HEK293 (cell line): ENCODE measurements around the gene TMED6.
A peak's percentile ranks its signal among the peaks of the same experiment; 100 is the strongest.

ENCODE experiments used
- CTCF ChIA-PET: fragments of 350-600 bp; formaldehyde crosslinking; extraction: SDS; loops from one replicate; lab custom pipeline; 2021; ENCODE audit warnings: antibody characterized with exemption; lab: Yijun Ruan, JAX
- POLR2A ChIA-PET: fragments of 300-600 bp; formaldehyde crosslinking; extraction: SDS; loops from one replicate; lab custom pipeline; 2020; ENCODE audit warnings: antibody characterized with exemption, inconsistent platforms; lab: Yijun Ruan, JAX
- H3K27ac ChIP-seq: fragments of 200-500 bp; sonication (Bioruptor generic); 2 replicates; pipeline ENCODE4 v1.5.1; 2014; ENCODE audit warnings: low read depth, low read length, control low read depth, inconsistent platforms; ENCODE audit errors: extremely low read depth
- H3K36me3 ChIP-seq, 2 experiments: fragments of 200-500 bp in 1 of 2; sonication (Bioruptor generic) in 1 of 2; 1 replicate in 1 of 2; 2 replicates in 1 of 2; pipeline ENCODE4 v1.5.1; 2014 to 2017; ENCODE audit warnings: inconsistent platforms in 2 of 2, low read length in 2 of 2; ENCODE audit not compliant: control insufficient read depth in 2 of 2, insufficient read depth in 1 of 2
- H3K4me1 ChIP-seq: fragments of 200-500 bp; sonication (Bioruptor generic); 2 replicates; pipeline ENCODE4 v1.5.1; 2014; ENCODE audit warnings: mild to moderate bottlenecking, low read length, inconsistent platforms; ENCODE audit not compliant: control insufficient read depth, insufficient read depth
- H3K4me3 ChIP-seq: 2 replicates; pipeline ENCODE4 v1.5.1; 2011; ENCODE audit warnings: low read depth, mild to moderate bottlenecking, control low read depth, low read length, moderate library complexity
- H3K9me3 ChIP-seq: fragments of 200-500 bp; sonication (Bioruptor generic); 2 replicates; pipeline ENCODE4 v1.5.1; 2014; ENCODE audit warnings: low read depth, low read length, inconsistent platforms; ENCODE audit not compliant: control insufficient read depth, insufficient read depth
- HOXC10 ChIP-seq: sonication (generic); formaldehyde crosslinking; IDR thresholded peaks from 2 replicates; pipeline ENCODE4 v1.8.1; 2023; ENCODE audit warnings: mild to moderate bottlenecking, missing genetic modification reagents
- SALL2 ChIP-seq: fragments of 450-650 bp; formaldehyde crosslinking; IDR thresholded peaks from 2 replicates; pipeline ENCODE4 v1.5.0; 2017; ENCODE audit warnings: missing biosample characterization, mild to moderate bottlenecking, missing genetic modification characterization, borderline replicate concordance
- SETDB1 ChIP-seq: IDR thresholded peaks from one replicate; pipeline ENCODE4 v1.6.1; 2017; ENCODE audit warnings: mild to moderate bottlenecking, low read length, moderate library complexity, mixed read lengths; ENCODE audit not compliant: insufficient read length
- SP2 ChIP-seq: fragments of 450-650 bp; formaldehyde crosslinking; IDR thresholded peaks from 2 replicates; pipeline ENCODE4 v1.5.1; 2016; ENCODE audit warnings: missing biosample characterization, missing genetic modification characterization
- TRIM28 ChIP-seq: IDR thresholded peaks from 2 replicates; pipeline ENCODE4 v1.6.1; 2011; ENCODE audit warnings: low read length, control low read depth, borderline replicate concordance
- ZBTB17 ChIP-seq: fragments of 450-650 bp; formaldehyde crosslinking; IDR thresholded peaks from 2 replicates; pipeline ENCODE4 v1.5.1; 2016; ENCODE audit warnings: missing biosample characterization, missing genetic modification characterization
- ZNF138 ChIP-seq: fragments of 450-650 bp; formaldehyde crosslinking; IDR thresholded peaks from 2 replicates; pipeline ENCODE4 v1.5.1; 2016; ENCODE audit warnings: missing biosample characterization, missing genetic modification characterization, borderline replicate concordance
- ZNF16 ChIP-seq: fragments of 450-650 bp; formaldehyde crosslinking; IDR thresholded peaks from 2 replicates; pipeline ENCODE4 v1.5.1; 2016; ENCODE audit warnings: low read depth, missing biosample characterization, missing genetic modification characterization
- ZNF2 ChIP-seq: fragments of 450-650 bp; formaldehyde crosslinking; IDR thresholded peaks from 2 replicates; pipeline ENCODE4 v1.5.1; 2016; ENCODE audit warnings: missing biosample characterization, missing genetic modification characterization
- ZNF223 ChIP-seq: fragments of 450-650 bp; formaldehyde crosslinking; IDR thresholded peaks from 2 replicates; pipeline ENCODE4 v1.5.1; 2016; ENCODE audit warnings: missing biosample characterization, missing genetic modification characterization
- ZNF266 ChIP-seq: fragments of 450-650 bp; formaldehyde crosslinking; IDR thresholded peaks from 2 replicates; pipeline ENCODE4 v1.5.1; 2016; ENCODE audit warnings: missing biosample characterization, missing genetic modification characterization, low read depth
- ZNF292 ChIP-seq: fragments of 450-650 bp; formaldehyde crosslinking; IDR thresholded peaks from 2 replicates; pipeline ENCODE4 v1.5.1; 2016; ENCODE audit warnings: low read depth, missing biosample characterization, missing genetic modification characterization, borderline replicate concordance
- ZNF335 ChIP-seq: fragments of 450-650 bp; formaldehyde crosslinking; conservative IDR thresholded peaks from 2 replicates; pipeline ENCODE4 v1.5.1; 2016; ENCODE audit warnings: missing biosample characterization, missing genetic modification characterization
- ZNF350 ChIP-seq: fragments of 450-650 bp; formaldehyde crosslinking; IDR thresholded peaks from 2 replicates; pipeline ENCODE4 v1.5.0; 2017; ENCODE audit warnings: missing biosample characterization, mild to moderate bottlenecking, missing genetic modification characterization
- ZNF610 ChIP-seq: fragments of 450-650 bp; formaldehyde crosslinking; IDR thresholded peaks from 2 replicates; pipeline ENCODE4 v1.5.1; 2016; ENCODE audit warnings: missing biosample characterization, missing genetic modification characterization, borderline replicate concordance
- ZNF670 ChIP-seq: fragments of 450-650 bp; formaldehyde crosslinking; IDR thresholded peaks from 2 replicates; pipeline ENCODE4 v1.5.1; 2016; ENCODE audit warnings: missing biosample characterization, missing genetic modification characterization, low read depth
- ZNF677 ChIP-seq: fragments of 450-650 bp; IDR thresholded peaks from 2 replicates; pipeline ENCODE4 v1.5.0; 2018; ENCODE audit warnings: missing biosample characterization, mild to moderate bottlenecking, missing genetic modification characterization, moderate library complexity
- ZSCAN16 ChIP-seq: fragments of 450-650 bp; formaldehyde crosslinking; IDR thresholded peaks from 2 replicates; pipeline ENCODE4 v1.5.1; 2016; ENCODE audit warnings: missing biosample characterization, missing genetic modification characterization
- TF ChIP-seq, protein P1 (sequence below): fragments of 450-650 bp; IDR thresholded peaks from 2 replicates; pipeline ENCODE4 v1.5.1; 2018; ENCODE audit warnings: missing biosample characterization, missing genetic modification characterization
- TF ChIP-seq, protein P2 (sequence below): fragments of 450-650 bp; formaldehyde crosslinking; IDR thresholded peaks from 2 replicates; pipeline ENCODE4 v1.5.1; 2016; ENCODE audit warnings: missing biosample characterization, missing genetic modification characterization
- TF ChIP-seq, protein P3 (sequence below): fragments of 450-650 bp; formaldehyde crosslinking; IDR thresholded peaks from 2 replicates; pipeline ENCODE4 v1.5.1; 2016; ENCODE audit warnings: missing biosample characterization, missing genetic modification characterization, low read depth
- TF ChIP-seq, protein P4 (sequence below): fragments of 450-650 bp; formaldehyde crosslinking; IDR thresholded peaks from 2 replicates; pipeline ENCODE4 v1.5.1; 2016; ENCODE audit warnings: missing biosample characterization, missing genetic modification characterization
- TF ChIP-seq, protein P5 (sequence below): fragments of 450-650 bp; formaldehyde crosslinking; IDR thresholded peaks from 2 replicates; pipeline ENCODE4 v1.5.1; 2016; ENCODE audit warnings: missing biosample characterization, missing genetic modification characterization

The TMED6 gene

DNA sequence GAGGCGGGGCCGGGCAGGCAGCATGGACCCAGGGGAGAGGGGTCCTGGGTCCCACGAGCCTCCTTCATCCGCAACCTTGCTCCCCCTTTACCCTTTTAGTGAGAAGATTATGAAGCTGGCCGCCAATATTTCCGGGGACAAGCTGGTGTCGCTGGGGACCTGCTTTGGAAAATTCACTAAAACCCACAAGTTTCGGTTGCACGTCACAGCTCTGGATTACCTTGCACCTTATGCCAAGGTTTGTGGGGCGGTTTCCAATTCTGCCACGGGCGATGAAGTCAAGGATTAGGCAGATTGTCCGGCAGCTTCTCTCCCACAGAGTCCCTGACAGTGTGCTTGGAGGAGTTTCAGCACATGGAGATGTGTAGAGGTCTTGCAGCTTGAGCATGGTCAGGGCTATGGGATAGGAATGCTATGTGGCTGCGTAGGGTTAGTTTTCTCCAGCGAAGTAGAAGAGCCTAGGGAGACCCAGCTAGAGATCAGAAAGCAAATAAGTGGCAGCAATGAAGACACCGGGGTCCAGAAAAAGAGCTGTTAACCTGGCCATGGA is 11.4 kb downstream of the TMED6 start:
- TF ChIP-seq, protein P1, sequence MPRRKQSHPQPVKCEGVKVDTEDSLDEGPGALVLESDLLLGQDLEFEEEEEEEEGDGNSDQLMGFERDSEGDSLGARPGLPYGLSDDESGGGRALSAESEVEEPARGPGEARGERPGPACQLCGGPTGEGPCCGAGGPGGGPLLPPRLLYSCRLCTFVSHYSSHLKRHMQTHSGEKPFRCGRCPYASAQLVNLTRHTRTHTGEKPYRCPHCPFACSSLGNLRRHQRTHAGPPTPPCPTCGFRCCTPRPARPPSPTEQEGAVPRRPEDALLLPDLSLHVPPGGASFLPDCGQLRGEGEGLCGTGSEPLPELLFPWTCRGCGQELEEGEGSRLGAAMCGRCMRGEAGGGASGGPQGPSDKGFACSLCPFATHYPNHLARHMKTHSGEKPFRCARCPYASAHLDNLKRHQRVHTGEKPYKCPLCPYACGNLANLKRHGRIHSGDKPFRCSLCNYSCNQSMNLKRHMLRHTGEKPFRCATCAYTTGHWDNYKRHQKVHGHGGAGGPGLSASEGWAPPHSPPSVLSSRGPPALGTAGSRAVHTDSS, result no peak
- TF ChIP-seq ZNF610 (tag by site-specific recombination), result no peak
- TF ChIP-seq, protein P2, sequence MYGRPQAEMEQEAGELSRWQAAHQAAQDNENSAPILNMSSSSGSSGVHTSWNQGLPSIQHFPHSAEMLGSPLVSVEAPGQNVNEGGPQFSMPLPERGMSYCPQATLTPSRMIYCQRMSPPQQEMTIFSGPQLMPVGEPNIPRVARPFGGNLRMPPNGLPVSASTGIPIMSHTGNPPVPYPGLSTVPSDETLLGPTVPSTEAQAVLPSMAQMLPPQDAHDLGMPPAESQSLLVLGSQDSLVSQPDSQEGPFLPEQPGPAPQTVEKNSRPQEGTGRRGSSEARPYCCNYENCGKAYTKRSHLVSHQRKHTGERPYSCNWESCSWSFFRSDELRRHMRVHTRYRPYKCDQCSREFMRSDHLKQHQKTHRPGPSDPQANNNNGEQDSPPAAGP (tag by site-specific recombination), result no peak
- no peak for TF ChIP-seq ZNF138 (tag by site-specific recombination)
- peak; percentile 91 for TF ChIP-seq ZNF335 (tag by site-specific recombination)
- TF ChIP-seq, protein P3, sequence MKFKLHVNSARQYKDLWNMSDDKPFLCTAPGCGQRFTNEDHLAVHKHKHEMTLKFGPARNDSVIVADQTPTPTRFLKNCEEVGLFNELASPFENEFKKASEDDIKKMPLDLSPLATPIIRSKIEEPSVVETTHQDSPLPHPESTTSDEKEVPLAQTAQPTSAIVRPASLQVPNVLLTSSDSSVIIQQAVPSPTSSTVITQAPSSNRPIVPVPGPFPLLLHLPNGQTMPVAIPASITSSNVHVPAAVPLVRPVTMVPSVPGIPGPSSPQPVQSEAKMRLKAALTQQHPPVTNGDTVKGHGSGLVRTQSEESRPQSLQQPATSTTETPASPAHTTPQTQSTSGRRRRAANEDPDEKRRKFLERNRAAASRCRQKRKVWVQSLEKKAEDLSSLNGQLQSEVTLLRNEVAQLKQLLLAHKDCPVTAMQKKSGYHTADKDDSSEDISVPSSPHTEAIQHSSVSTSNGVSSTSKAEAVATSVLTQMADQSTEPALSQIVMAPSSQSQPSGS (tag by site-specific recombination), result no peak
- TF ChIP-seq ZBTB17 (tag by site-specific recombination), result no peak
- TF ChIP-seq SALL2 (tag by site-specific recombination), result no peak

DNA sequence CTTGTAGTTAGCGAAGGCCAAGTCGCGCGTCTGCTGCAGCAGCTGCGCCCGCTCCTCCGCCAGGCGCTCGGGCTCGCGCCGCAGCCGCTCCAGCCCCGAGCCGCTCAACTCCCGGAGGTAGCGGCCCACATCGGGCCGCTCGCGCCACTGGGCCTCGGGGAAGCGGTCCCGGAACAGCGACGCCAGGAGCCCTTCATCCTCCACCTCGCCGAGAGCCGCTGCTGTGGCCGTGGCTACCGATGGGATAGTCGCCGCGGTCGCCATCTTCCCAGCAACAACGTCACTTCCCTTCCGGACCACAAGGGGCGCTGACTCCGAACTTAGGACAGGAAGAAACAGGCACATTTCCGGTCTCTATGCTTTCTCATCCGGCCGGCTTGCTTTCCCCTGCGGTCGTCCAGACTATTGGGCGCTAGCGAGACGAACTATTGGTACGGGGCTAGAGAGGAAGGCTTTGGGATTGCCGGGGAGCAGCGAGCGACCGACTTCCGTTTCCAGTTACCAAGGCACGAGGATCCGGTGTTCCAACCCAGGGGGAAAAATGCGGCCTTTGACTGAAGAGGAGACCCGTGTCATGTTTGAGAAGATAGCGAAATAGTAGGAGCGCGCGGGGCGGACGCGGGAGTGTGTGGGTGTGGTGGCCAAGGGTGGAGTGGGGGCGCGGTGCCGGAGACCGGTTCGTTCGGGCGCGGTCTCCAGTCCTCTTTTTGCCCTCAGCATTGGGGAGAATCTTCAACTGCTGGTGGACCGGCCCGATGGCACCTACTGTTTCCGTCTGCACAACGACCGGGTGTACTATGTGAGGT is 12.1 kb downstream of the TMED6 start, which contains the start of the genes COG8 and NIP7:
TSS of gene COG8 (minus strand) at position 276 of the 806 bp plus-strand sequence. CDS start at position 264, 12 bp downstream.
TSS of gene NIP7 (plus strand) at position 484 of the 806 bp plus-strand sequence. CDS start at position 542, 58 bp downstream.
- no peaks in the 10 kb centered on the region for H3K4me1 ChIP-seq
- H3K9me3 ChIP-seq, result no peaks in the 10 kb centered on the region
- POLR2A ChIA-PET, result interaction anchor here (0.7 to 5.2 kb wide), 4 partner anchors 8 to 13 kb away, joined by 3 to 27 read pairs (median 4); partner anchors contain the start of genes PDF and TMED6
- peak within 1 kb of the TSS; percentile 92 for H3K4me3 ChIP-seq
- CTCF ChIA-PET, result interaction anchor here (0.5 to 1.4 kb wide), 6 partner anchors 11 to 580 kb away, joined by 3 to 4 read pairs (median 4); no protein-coding TSS in a partner anchor
- H3K36me3 ChIP-seq, result peaks cover 20 to 67% of the 10 kb centered on the region in 2 experiments; a peak in 2 of 3 replicates
- peak within 1 kb of the TSS; percentile 71 for H3K27ac ChIP-seq
- 0 out of 2 replicates have a peak, but pooled peaks have one; percentile 42 for TF ChIP-seq ZNF223 (tag by site-specific recombination)
- peak; percentile 81 for TF ChIP-seq TRIM28
- 0 out of 2 replicates have a peak, but pooled peaks have one; percentile 26 for TF ChIP-seq ZSCAN16 (tag by site-specific recombination)
- TF ChIP-seq ZNF292, result no peak
- no peak for TF ChIP-seq ZNF266 (tag by site-specific recombination)
- peak; percentile 91 for TF ChIP-seq SP2 (tag by site-specific recombination)
- TF ChIP-seq, protein P4, sequence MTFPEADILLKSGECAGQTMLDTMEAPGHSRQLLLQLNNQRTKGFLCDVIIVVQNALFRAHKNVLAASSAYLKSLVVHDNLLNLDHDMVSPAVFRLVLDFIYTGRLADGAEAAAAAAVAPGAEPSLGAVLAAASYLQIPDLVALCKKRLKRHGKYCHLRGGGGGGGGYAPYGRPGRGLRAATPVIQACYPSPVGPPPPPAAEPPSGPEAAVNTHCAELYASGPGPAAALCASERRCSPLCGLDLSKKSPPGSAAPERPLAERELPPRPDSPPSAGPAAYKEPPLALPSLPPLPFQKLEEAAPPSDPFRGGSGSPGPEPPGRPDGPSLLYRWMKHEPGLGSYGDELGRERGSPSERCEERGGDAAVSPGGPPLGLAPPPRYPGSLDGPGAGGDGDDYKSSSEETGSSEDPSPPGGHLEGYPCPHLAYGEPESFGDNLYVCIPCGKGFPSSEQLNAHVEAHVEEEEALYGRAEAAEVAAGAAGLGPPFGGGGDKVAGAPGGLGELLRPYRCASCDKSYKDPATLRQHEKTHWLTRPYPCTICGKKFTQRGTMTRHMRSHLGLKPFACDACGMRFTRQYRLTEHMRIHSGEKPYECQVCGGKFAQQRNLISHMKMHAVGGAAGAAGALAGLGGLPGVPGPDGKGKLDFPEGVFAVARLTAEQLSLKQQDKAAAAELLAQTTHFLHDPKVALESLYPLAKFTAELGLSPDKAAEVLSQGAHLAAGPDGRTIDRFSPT (tag by site-specific recombination), result no peak
- TF ChIP-seq SETDB1, result peak; percentile 33
- TF ChIP-seq ZNF670, result no peak
- peak; percentile 46; the same call in 1 of the 2 replicates for TF ChIP-seq ZNF2 (tag by site-specific recombination)
- no peak; the same call in 1 of the 2 replicates for TF ChIP-seq ZNF350 (tag by site-specific recombination)
- TF ChIP-seq, protein P5, sequence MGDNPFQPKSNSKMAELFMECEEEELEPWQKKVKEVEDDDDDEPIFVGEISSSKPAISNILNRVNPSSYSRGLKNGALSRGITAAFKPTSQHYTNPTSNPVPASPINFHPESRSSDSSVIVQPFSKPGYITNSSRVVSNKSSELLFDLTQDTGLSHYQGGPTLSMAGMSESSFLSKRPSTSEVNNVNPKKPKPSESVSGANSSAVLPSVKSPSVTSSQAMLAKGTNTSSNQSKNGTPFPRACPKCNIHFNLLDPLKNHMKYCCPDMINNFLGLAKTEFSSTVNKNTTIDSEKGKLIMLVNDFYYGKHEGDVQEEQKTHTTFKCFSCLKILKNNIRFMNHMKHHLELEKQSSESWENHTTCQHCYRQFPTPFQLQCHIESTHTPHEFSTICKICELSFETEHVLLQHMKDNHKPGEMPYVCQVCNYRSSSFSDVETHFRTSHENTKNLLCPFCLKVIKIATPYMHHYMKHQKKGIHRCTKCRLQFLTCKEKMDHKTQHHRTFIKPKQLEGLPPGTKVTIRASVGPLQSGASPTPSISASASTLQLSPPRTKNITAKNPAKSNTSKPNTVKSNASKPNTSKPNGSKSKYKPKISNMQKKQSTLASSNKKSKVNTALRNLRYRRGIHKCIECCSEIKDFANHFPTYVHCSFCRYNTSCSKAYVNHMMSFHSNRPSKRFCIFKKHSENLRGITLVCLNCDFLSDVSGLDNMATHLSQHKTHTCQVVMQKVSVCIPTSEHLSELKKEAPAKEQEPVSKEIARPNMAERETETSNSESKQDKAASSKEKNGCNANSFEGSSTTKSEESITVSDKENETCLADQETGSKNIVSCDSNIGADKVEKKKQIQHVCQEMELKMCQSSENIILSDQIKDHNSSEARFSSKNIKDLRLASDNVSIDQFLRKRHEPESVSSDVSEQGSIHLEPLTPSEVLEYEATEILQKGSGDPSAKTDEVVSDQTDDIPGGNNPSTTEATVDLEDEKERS (tag by site-specific recombination), result no peak
- TF ChIP-seq HOXC10, result no peak
- TF ChIP-seq ZNF677, result no peak
- TF ChIP-seq ZNF16 (tag by site-specific recombination), result no peak

More for the DNA sequence above, 11.4 kb downstream of the TMED6 start:
- peak overlapping the region; percentile 92 for H3K4me3 ChIP-seq
- H3K9me3 ChIP-seq, result no peaks in the 10 kb centered on the region
- ChIA-PET POLR2A (interaction anchor here (0.7 to 5.2 kb wide), 4 partner anchors 8 to 13 kb away, joined by 3 to 27 read pairs (median 4); partner anchors contain the start of genes PDF and TMED6), CTCF (interaction anchor here (0.5 to 1.4 kb wide), 9 partner anchors 10 to 579 kb away, joined by 3 to 4 read pairs (median 3); no protein-coding TSS in a partner anchor)
- H3K36me3 ChIP-seq, result peaks cover 20 to 60% of the 10 kb centered on the region in 2 experiments; a peak in 2 of 3 replicates
- H3K4me1 ChIP-seq, result no peaks in the 10 kb centered on the region
- H3K27ac ChIP-seq, result peak overlapping the region; percentile 71
